Astrocyte of the cerebellum (primary cell): ENCODE measurements around the gene YES1.

Source experiments
- DNase-seq: peaks from one replicate; pipeline ENCODE4 v3.0.0-alpha.2; 2011; ENCODE audit warnings: low read depth
- H3K4me3 ChIP-seq: 2 replicates; pipeline ENCODE4 v1.5.1; 2011; ENCODE audit warnings: mild to moderate bottlenecking, low read depth, low read length, moderate library complexity
- CTCF ChIP-seq: IDR thresholded peaks from 2 replicates; pipeline ENCODE4 v1.5.1; 2012; ENCODE audit warnings: low read length, low read depth, moderate library complexity, mild to moderate bottlenecking; ENCODE audit errors: missing control alignments
- in situ Hi-C: cut with HindIII; loops from 2 replicates; pipeline ENCODE4 v1.10.0; 2017; ENCODE audit warnings: low sequenced_read_pairs

YES1 gene

GRCh38 chr18:713135-713490 is 98.9 kb downstream of the YES1 start:
- in situ Hi-C loops: no loop called here
- peak overlapping the region; percentile 68 for H3K4me3 ChIP-seq
- TF ChIP-seq CTCF: no peak
- DNase-seq: no peak

- peak; percentile 58 for TF ChIP-seq CTCF
- in situ Hi-C loops: no loop called here
- peak within 1 kb of the TSS; percentile 68 for H3K4me3 ChIP-seq
- peak; percentile 16 for DNase-seq
These were observed 99.5 kb downstream of the YES1 start, which contains the start of gene ENOSF1 for GRCh38 chr18:712401-713134. Gene ENOSF1, minus strand, starts transcription at chr18:712630. Its CDS starts 43 bp downstream, at chr18:712587.

GRCh38 chr18:711657-712400 is 100.2 kb downstream of the YES1 start:
- DNase-seq: peak; percentile 69
- peak overlapping the region; percentile 68 for H3K4me3 ChIP-seq
- no peak for TF ChIP-seq CTCF
- in situ Hi-C loops: no loop called here

- DNase-seq: no peak
- TF ChIP-seq CTCF: no peak
- H3K4me3 ChIP-seq: peak overlapping the region; percentile 68
- in situ Hi-C loops: no loop called here
These were observed 100.8 kb downstream of the YES1 start for GRCh38 chr18:711310-711656.

GRCh38 chr18:710418-711300 is 101.4 kb downstream of the YES1 start:
- H3K4me3 ChIP-seq: peak overlapping the region; percentile 68
- no peak for TF ChIP-seq CTCF
- in situ Hi-C loops: no loop called here
- DNase-seq: no peak

- H3K4me3 ChIP-seq: no peak overlapping the region
- no peak for TF ChIP-seq CTCF
- in situ Hi-C loops: no loop called here
- DNase-seq: no peak
These were observed 102.3 kb downstream of the YES1 start for GRCh38 chr18:709771-710170.
